ENCODE results near the gene INHBB. TPM values are rescaled to one million over a fixed set of nuclear protein-coding genes. Genes with fewer than 3 reads are reported as not detected.

INHBB gene
- total and polyA plus RNA-seq, 5 experiments from 2014 or later: not detected

GRCh38 chr2:120371969-120372625, 26.2 kb downstream of the INHBB start:
- Mint-ChIP-seq H3K27ac (no peak overlapping the region), H3K4me1 (no peaks in the 10 kb centered on the region), H3K27me3 (peaks cover 0 to 4% (median 0%) of the 10 kb centered on the region in 5 donors), H3K4me3 (no peak overlapping the region), H3K36me3 (no peaks in the 10 kb centered on the region), H3K9me3 (no peaks in the 10 kb centered on the region)
- no peak for DNase-seq
- POLR2A ChIA-PET: interaction anchor here (0.7 kb wide), 1 partner anchor 51 kb away, joined by 4 read pairs; no protein-coding TSS in a partner anchor
- no peak for ATAC-seq

- no peak for ATAC-seq
- Mint-ChIP-seq H3K9me3 (no peaks in the 10 kb centered on the region), H3K27ac (no peak overlapping the region), H3K27me3 (peaks cover 0 to 8% (median 4%) of the 10 kb centered on the region in 5 donors), H3K4me3 (no peak overlapping the region), H3K36me3 (no peaks in the 10 kb centered on the region), H3K4me1 (peaks cover 0 to 3% (median 0%) of the 10 kb centered on the region in 4 donors)
- POLR2A ChIA-PET: no interaction called here
- no peak for DNase-seq
These were observed 26.9 kb downstream of the INHBB start for GRCh38 chr2:120372816-120373215.

GRCh38 chr2:120373424-120373823, 27.5 kb downstream of the INHBB start:
- POLR2A ChIA-PET: no interaction called here
- no peaks in the 10 kb centered on the region for H3K9me3 Mint-ChIP-seq
- H3K36me3 Mint-ChIP-seq: no peaks in the 10 kb centered on the region
- H3K4me1 Mint-ChIP-seq: peaks cover 0 to 3% (median 0%) of the 10 kb centered on the region in 4 donors
- DNase-seq (no peak), ATAC-seq (no peak)
- H3K27ac Mint-ChIP-seq: no peak overlapping the region
- peaks cover 0 to 13% (median 9%) of the 10 kb centered on the region in 5 donors for H3K27me3 Mint-ChIP-seq
- no peak overlapping the region for H3K4me3 Mint-ChIP-seq

GRCh38 chr2:120374821-120375220, 28.9 kb downstream of the INHBB start:
- H3K27me3 Mint-ChIP-seq: peaks cover 0 to 17% (median 12%) of the 10 kb centered on the region in 5 donors
- POLR2A ChIA-PET: no interaction called here
- ATAC-seq (no peak), DNase-seq (no peak)
- H3K27ac Mint-ChIP-seq: no peak overlapping the region
- peaks cover 0 to 3% (median 0%) of the 10 kb centered on the region in 4 donors for H3K4me1 Mint-ChIP-seq
- no peak overlapping the region for H3K4me3 Mint-ChIP-seq
- no peaks in the 10 kb centered on the region for H3K36me3 Mint-ChIP-seq
- no peaks in the 10 kb centered on the region for H3K9me3 Mint-ChIP-seq

- Mint-ChIP-seq H3K4me3 (no peak overlapping the region), H3K36me3 (no peaks in the 10 kb centered on the region), H3K9me3 (no peaks in the 10 kb centered on the region), H3K27ac (no peak overlapping the region), H3K4me1 (peaks cover 0 to 3% (median 0%) of the 10 kb centered on the region in 4 donors), H3K27me3 (peaks cover 0 to 17% (median 12%) of the 10 kb centered on the region in 5 donors)
- DNase-seq: no peak
- no peak for ATAC-seq
- POLR2A ChIA-PET: no interaction called here
These were observed 29.5 kb downstream of the INHBB start for GRCh38 chr2:120375251-120376020.

- Mint-ChIP-seq H3K27me3 (peaks cover 0 to 17% (median 12%) of the 10 kb centered on the region in 5 donors), H3K4me1 (peaks cover 0 to 3% (median 0%) of the 10 kb centered on the region in 4 donors), H3K36me3 (no peaks in the 10 kb centered on the region), H3K27ac (no peak overlapping the region), H3K9me3 (no peaks in the 10 kb centered on the region), H3K4me3 (no peak overlapping the region)
- DNase-seq (no peak), ATAC-seq (no peak)
- POLR2A ChIA-PET: no interaction called here
These were observed 30.2 kb downstream of the INHBB start for GRCh38 chr2:120376101-120376500.

GRCh38 chr2:120376679-120377640, 31.0 kb downstream of the INHBB start:
- no peak for ATAC-seq
- H3K27ac Mint-ChIP-seq: no peak overlapping the region
- H3K4me1 Mint-ChIP-seq: peaks cover 0 to 3% (median 0%) of the 10 kb centered on the region in 4 donors
- POLR2A ChIA-PET: no interaction called here
- no peaks in the 10 kb centered on the region for H3K36me3 Mint-ChIP-seq
- no peaks in the 10 kb centered on the region for H3K9me3 Mint-ChIP-seq
- H3K4me3 Mint-ChIP-seq: no peak overlapping the region
- H3K27me3 Mint-ChIP-seq: peaks cover 0 to 17% (median 12%) of the 10 kb centered on the region in 5 donors
- no peak for DNase-seq

GRCh38 chr2:120378605-120379004, 32.7 kb downstream of the INHBB start:
- H3K27me3 Mint-ChIP-seq: peaks cover 0 to 17% (median 12%) of the 10 kb centered on the region in 5 donors
- no peaks in the 10 kb centered on the region for H3K36me3 Mint-ChIP-seq
- no peak for DNase-seq
- ATAC-seq: no peak
- no peak overlapping the region for H3K4me3 Mint-ChIP-seq
- POLR2A ChIA-PET: no interaction called here
- no peaks in the 10 kb centered on the region for H3K9me3 Mint-ChIP-seq
- H3K27ac Mint-ChIP-seq: no peak overlapping the region
- H3K4me1 Mint-ChIP-seq: peaks cover 0 to 3% (median 0%) of the 10 kb centered on the region in 4 donors

- Mint-ChIP-seq H3K4me3 (no peak overlapping the region), H3K4me1 (peaks cover 0 to 3% (median 0%) of the 10 kb centered on the region in 4 donors), H3K27me3 (peaks cover 0 to 17% (median 10%) of the 10 kb centered on the region in 5 donors), H3K9me3 (no peaks in the 10 kb centered on the region), H3K27ac (no peak overlapping the region), H3K36me3 (no peaks in the 10 kb centered on the region)
- ATAC-seq (no peak), DNase-seq (no peak)
- POLR2A ChIA-PET: no interaction called here
These were observed 34.3 kb downstream of the INHBB start for GRCh38 chr2:120379916-120380893.

GRCh38 chr2:120381192-120381591, 35.3 kb downstream of the INHBB start:
- Mint-ChIP-seq H3K4me1 (peaks cover 0 to 3% (median 0%) of the 10 kb centered on the region in 4 donors), H3K36me3 (no peaks in the 10 kb centered on the region), H3K9me3 (no peaks in the 10 kb centered on the region), H3K27me3 (peaks cover 0 to 17% (median 10%) of the 10 kb centered on the region in 5 donors), H3K4me3 (no peak overlapping the region), H3K27ac (no peak overlapping the region)
- DNase-seq (no peak), ATAC-seq (no peak)
- POLR2A ChIA-PET: no interaction called here

GRCh38 chr2:120381661-120382060, 35.7 kb downstream of the INHBB start:
- Mint-ChIP-seq H3K4me3 (no peak overlapping the region), H3K27ac (no peak overlapping the region)
- ATAC-seq: no peak

More at GRCh38 chr2:120381661-120382060, 35.7 kb downstream of the INHBB start:
- POLR2A ChIA-PET: no interaction called here
- no peaks in the 10 kb centered on the region for H3K36me3 Mint-ChIP-seq
- H3K9me3 Mint-ChIP-seq: no peaks in the 10 kb centered on the region
- peaks cover 0 to 3% (median 0%) of the 10 kb centered on the region in 4 donors for H3K4me1 Mint-ChIP-seq
- no peak for DNase-seq
- H3K27me3 Mint-ChIP-seq: peaks cover 0 to 17% (median 10%) of the 10 kb centered on the region in 5 donors

All from naive thymus-derived CD8-positive, alpha-beta T cell (primary cell).